HG03558 (cell line): ENCODE measurements around the gene CD44.

ENCODE experiments used
- ATAC-seq: cut with Tn5 transposase; IDR thresholded peaks from one replicate; pipeline ENCODE4 v1.9.1; 2021; ENCODE audit warnings: moderate number of reproducible peaks; ENCODE audit not compliant: unreplicated experiment; ENCODE audit errors: extremely low read depth

The CD44 gene

DNA sequence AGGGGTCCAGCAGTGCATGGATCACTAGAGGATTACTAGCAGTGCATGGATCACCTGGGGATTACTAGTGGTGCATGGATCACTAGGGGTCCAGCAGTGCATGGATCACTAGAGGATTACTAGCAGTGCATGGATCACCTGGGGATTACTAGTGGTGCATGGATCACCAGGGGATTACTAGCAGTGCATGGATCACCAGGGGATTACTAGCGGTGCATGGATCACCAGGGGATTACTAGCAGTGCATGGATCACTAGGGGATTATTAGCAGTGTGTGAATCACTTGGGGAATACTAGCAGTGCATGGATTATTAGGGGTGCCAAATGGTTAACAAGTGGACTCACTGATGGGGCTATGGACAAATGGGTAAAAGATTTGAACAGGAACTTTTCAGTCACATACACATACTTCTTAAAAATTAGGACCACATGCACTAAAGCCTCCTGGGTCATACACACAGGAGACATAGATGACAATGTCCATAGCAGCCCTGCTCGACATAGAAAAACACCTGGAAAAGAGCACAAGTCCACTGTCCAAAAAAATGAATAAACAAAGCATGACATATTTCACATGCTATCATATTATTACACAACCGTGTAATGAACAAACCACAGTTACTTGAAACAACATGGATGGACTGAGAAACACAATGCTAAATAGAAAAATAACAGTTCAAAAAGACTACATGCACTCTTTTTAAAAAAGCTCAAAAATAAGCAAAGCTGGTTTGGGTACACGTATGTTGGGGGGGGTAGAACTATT lies 109.8 kb downstream of the CD44 start:
- no peak for ATAC-seq

DNA sequence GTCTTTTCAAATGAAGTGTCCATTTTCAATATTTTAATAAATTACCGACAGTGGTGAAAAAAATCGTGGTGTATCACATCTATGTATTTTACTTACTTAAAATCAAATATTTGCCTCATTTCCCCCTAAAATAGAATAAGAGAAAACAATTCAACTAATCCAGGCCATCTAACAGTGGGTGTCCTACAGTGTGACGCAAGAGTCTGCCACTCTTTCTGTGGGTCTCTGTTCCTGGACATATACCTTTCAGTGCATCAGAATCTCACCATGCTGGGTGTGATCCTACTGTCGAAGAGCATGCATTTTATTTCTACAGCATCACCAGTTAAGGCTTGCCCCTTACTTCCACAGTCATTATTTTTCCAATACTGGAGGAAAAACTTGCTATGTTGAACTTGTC lies 111.2 kb downstream of the CD44 start:
- ATAC-seq: no peak

- no peak for ATAC-seq
Measured at GRCh38 chr11:35250621-35251020, 111.7 kb downstream of the CD44 start.

- no peak for ATAC-seq
Measured at GRCh38 chr11:35253237-35253636, 114.3 kb downstream of the CD44 start.

DNA sequence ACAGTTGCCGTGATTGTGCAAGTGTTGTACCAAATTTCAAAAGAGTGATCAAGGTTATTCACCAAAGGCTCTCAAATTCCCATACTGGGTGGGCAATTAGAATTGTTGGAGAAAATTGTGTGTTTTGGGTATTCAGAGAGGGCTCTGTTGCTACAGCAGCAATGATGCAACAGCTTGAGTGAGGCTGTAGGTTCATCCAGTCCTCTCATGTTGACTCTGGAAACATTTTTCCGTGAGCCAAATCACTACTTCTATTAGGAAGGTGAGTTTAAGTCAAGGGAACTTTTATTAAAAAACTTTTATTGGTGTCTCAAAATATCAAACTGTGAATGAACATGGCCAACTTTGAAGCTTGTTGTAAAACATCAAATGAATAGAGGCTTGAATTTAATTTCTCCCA lies 116.5 kb downstream of the CD44 start:
- ATAC-seq: no peak

DNA sequence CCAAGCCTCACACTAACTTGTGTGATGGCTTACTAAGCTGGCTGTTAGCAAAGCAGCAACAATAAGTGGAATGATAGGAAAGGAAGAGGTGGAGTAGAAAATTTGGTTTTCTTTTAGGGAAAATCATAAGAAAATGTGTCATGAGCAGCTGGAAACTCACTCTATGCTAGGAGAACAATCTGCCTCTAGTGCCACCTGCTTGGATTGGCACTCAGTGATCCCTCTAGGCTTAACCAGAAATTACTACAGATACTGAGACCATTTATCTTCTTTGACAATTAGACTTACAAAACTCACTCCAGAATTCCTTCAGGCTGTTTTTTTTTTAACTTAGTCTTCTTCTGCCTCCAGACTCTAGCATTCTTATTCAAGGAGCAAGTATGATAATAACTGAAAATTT lies 117.3 kb downstream of the CD44 start:
- no peak for ATAC-seq

DNA sequence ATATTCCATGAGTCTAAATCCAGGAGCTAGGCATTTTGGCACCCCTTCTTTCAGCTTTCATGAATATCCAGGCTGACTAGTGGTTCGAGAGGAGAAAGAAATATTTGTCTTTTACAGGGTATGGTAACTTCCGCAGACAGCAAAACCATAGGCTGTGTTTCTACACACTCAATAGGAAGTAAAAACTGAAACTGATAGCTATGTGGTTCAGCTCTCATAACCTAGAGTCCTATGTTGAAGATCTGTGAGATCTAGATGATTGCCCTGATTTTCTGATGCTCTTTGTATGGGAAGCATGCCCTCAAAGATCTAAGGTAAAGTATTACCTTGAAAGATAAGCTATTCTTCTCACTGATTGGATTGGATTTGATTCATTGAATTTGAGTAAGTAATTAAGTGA lies 118.3 kb downstream of the CD44 start:
- peak; percentile 98 for ATAC-seq

DNA sequence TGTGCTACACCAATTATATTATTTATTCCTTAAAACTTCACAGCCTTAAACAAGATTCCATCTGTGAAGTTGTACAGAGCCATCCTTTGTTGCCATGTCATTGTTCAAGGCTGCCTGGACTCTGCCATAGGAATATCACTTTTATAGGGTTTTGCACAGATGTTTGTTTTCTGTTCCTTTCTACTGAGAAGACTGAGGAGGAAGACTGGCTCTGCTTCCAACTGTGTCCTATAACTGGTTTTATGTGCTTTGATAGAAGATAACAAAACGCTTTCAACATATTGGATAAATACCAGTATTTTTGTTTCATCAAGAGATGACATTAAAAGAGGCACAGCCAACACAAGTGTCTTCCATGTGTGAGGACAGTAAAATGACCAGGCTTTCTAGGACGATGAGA lies 120.6 kb downstream of the CD44 start:
- ATAC-seq: no peak

DNA sequence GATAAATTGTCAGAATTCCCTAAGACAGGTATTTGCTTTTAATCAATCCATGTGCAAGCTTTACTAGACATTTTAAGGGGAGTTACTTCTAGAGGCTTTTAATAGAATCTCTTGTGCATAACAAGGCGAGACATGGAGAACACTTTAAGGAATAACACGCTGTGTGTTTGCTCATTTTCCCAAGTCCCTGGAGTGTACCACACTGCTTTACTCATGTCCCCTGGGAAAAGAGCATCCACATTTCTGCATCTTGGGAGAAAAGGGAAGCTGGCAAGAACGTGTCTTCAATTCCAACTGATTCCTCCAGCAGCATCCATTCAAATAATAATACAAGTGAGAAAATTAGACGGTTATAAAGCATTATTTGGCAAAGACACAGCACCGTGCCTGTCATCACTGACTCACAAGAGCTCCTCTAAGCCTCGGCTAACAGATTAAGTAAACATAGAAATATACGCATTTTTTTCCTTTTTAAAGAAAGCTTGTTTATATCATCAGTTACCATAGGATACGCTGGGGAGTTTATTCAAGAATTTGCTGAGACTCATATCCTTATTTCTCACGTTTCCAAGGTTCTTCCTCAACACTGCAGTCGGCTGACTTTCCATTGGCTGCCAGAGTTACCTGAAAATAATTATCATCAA lies 121.5 kb downstream of the CD44 start:
- ATAC-seq: no peak

DNA sequence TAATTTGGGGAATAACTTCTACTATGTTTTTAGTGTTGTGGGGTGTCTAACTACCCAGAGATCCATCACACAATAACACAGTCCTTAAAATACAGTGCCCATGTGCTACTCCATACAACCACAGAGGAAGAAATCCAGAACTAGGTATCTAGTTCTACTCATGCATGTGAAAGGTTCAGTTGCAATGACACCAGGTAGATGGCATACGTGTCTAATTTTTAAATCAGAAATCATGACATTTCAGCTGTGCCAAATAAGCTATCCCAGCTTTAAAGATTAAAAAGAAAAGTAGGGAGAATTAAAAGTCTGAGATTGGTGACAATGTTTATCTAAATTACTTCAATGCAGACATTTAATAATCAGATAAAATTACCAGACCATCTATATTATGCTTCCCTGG lies 122.2 kb downstream of the CD44 start:
- ATAC-seq: no peak

- ATAC-seq: no peak
Measured at GRCh38 chr11:35262056-35262455, 123.1 kb downstream of the CD44 start.

DNA sequence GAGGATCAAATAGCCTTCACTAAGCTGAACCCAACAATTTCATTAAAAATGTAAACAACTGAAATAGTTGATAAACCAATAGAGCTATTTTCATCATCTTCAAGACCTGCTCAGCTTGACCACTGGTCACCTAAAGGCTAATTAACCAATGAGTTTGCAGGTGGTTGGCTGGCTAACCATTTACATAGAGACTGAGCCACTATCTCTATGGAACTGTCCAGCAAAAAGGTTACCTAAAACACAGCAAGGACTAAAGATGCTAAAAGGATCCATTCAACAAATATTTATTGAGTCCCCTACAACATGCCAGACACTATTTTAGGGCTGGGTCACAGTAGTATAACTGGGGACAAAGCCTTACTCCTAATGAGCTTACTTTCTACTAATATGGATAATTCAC lies 123.8 kb downstream of the CD44 start:
- no peak for ATAC-seq

DNA sequence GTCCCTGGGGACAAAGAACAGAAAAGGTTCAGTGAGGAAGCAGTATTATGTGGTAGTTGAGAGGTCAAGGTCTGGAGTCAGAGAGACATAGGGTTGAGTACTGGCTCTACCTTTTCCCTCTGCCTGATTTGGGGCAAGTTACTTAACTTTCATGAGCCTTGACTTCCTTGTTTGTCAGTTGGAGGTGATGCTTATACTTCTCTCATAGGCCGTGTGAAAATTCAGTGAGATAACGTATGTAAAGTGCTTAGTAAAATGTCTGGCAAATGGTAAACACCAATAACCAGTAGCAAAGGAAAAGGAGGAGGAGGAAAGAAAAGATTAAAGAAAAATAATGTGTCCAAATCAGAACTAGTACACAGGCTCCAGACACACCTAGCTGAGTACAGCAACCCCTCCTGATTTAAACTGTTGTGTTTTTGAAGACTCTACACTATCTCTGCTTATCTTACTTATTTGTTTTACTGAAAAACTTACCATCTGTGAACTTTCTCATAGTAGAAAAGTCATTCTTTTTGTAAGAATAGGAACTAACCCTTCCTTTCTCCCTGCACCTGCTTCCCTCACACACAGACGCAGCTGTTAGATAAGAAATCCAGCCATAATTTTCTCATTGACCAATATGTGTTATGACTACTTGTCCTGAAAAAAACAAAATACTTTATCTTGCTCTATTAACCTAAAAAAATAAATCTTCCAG lies 126.9 kb downstream of the CD44 start:
- ATAC-seq: no peak

GRCh38 chr11:35267504-35267903 lies 128.5 kb downstream of the CD44 start:
- ATAC-seq: no peak

- ATAC-seq: no peak
Measured at GRCh38 chr11:35270342-35270741, 131.4 kb downstream of the CD44 start.

DNA sequence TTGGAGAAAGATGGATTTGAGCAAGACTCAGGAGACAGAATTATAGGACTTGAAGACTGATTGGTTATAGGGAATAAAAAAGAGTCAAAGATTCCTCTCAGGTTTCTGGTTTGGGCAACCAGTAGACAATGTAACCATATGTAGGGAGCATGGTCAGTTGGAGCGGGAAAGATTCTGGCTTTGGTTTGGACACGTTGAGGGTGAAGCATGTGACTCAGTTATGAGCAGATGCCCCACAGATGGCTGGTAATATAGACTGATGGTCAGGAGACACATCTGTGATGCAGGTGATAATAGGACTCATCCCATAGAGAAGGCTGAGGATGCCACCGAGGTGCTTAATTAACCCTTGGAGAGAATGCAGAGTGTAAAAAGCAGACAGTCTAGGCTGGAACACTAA lies 132.1 kb downstream of the CD44 start:
- no peak for ATAC-seq

- peak; percentile 78 for ATAC-seq
Measured at GRCh38 chr11:35272391-35272902, 133.5 kb downstream of the CD44 start.

GRCh38 chr11:35274909-35275785 lies 136.2 kb downstream of the CD44 start:
- ATAC-seq: no peak

GRCh38 chr11:35275786-35276170 lies 136.8 kb downstream of the CD44 start:
- no peak for ATAC-seq

GRCh38 chr11:35276396-35277145 lies 137.6 kb downstream of the CD44 start:
- no peak for ATAC-seq
